H1 (cell line): ENCODE data around the gene PIGT. TPM values are rescaled to one million over a fixed set of nuclear protein-coding genes. Genes with fewer than 3 reads are reported as not detected.

ENCODE experiments used
- CTCF ChIA-PET: fragments of 300-600 bp; sonication (Branson Sonifier 250); formaldehyde crosslinking; loops from one replicate; lab custom pipeline; 2021; ENCODE audit not compliant: partially characterized antibody; lab: Charles Lee
- POLR2A ChIA-PET: fragments of 300-600 bp; sonication (Branson Sonifier 250); formaldehyde crosslinking; loops from one replicate; lab custom pipeline; 2021; ENCODE audit warnings: inconsistent platforms; ENCODE audit not compliant: partially characterized antibody; lab: Charles Lee
- DNase-seq, 2 experiments: peaks; one replicate each; pipeline versions ENCODE4 v3.0.0 to v3.0.0-alpha.2; 2010 to 2022; ENCODE audit warnings: low spot score in 2 of 2, low read depth in 1 of 2, mixed read lengths in 1 of 2
- FAIRE-seq: peaks from 2 replicates; lab custom pipeline; 2011; peaks lifted over from hg19 to GRCh38; lab: Jason Lieb, UNC
- H2AFZ ChIP-seq: 2 replicates; pipeline ENCODE4 v1.8.1; 2012; ENCODE audit warnings: low read length, inconsistent platforms
- H2AK5ac ChIP-seq: 2 replicates; pipeline ENCODE4 v1.6.1; 2013; ENCODE audit warnings: low read depth, low read length
- H2BK120ac ChIP-seq: replicated peaks from 2 replicates; pipeline ENCODE3; 2013; ENCODE audit warnings: low read depth, low read length, inconsistent platforms
- H2BK12ac ChIP-seq: 2 replicates; pipeline ENCODE4 v1.6.1; 2013; ENCODE audit warnings: low read depth, low read length
- H2BK15ac ChIP-seq: 2 replicates; pipeline ENCODE4 v1.6.1; 2013; ENCODE audit warnings: low read length
- H2BK20ac ChIP-seq: 2 replicates; pipeline ENCODE4 v1.6.1; 2013; ENCODE audit warnings: low read length
- H2BK5ac ChIP-seq: 2 replicates; pipeline ENCODE4 v1.6.1; 2013; ENCODE audit warnings: low read depth, low read length
- H3K14ac ChIP-seq: 2 replicates; pipeline ENCODE4 v1.6.1; 2013; ENCODE audit warnings: inconsistent platforms; ENCODE audit not compliant: insufficient read length
- H3K18ac ChIP-seq: 2 replicates; pipeline ENCODE4 v1.6.1; 2013; ENCODE audit warnings: low read length; ENCODE audit errors: extremely low read depth
- H3K23ac ChIP-seq: 2 replicates; pipeline ENCODE4 v1.6.1; 2013; ENCODE audit warnings: inconsistent platforms; ENCODE audit not compliant: insufficient read length
- H3K23me2 ChIP-seq: 2 replicates; pipeline ENCODE4 v1.6.1; 2013; ENCODE audit warnings: low read depth, low read length
- H3K27ac ChIP-seq: 2 replicates; pipeline ENCODE4 v1.6.1; 2011; ENCODE audit warnings: low read depth, low read length, inconsistent platforms
- H3K27me3 ChIP-seq, 4 experiments: replicated peaks in 1 of 4; 1 replicate in 1 of 4; 2 replicates in 3 of 4; pipeline versions ENCODE4 v1.6.1 to v1.8.1; 2011 to 2013; ENCODE audit warnings: low read length in 3 of 4, mild to moderate bottlenecking in 3 of 4, inconsistent platforms in 2 of 4, mixed read lengths in 2 of 4, moderate library complexity in 1 of 4; ENCODE audit not compliant: control insufficient read depth in 3 of 4, insufficient read depth in 3 of 4; ENCODE audit errors: extremely low read depth in 1 of 4
- H3K36me3 ChIP-seq, 4 experiments: 2 replicates each; pipeline versions ENCODE4 v1.6.1 to v1.8.1; 2011 to 2013; ENCODE audit warnings: mild to moderate bottlenecking in 4 of 4, low read length in 3 of 4, moderate library complexity in 2 of 4, control low read depth in 1 of 4, inconsistent platforms in 1 of 4; ENCODE audit not compliant: insufficient read depth in 4 of 4, control insufficient read depth in 2 of 4
- H3K4ac ChIP-seq: replicated peaks from 2 replicates; pipeline ENCODE3; 2013; ENCODE audit warnings: low read length, low read depth, mixed read lengths, inconsistent platforms; ENCODE audit not compliant: insufficient read length
- H3K4me1 ChIP-seq, 4 experiments: replicated peaks in 1 of 4; 1 replicate in 1 of 4; 2 replicates in 3 of 4; pipeline versions ENCODE4 v1.6.1 to v1.8.1; 2011 to 2013; ENCODE audit warnings: low read length in 3 of 4, inconsistent platforms in 2 of 4, mixed read lengths in 1 of 4; ENCODE audit not compliant: insufficient read depth in 4 of 4, control insufficient read depth in 3 of 4
- H3K4me2 ChIP-seq, 2 experiments: 2 replicates each; pipeline versions ENCODE4 v1.6.1 to v1.8.1; 2011 to 2013; ENCODE audit warnings: low read depth in 2 of 2, low read length in 2 of 2, control low read depth in 1 of 2, inconsistent platforms in 1 of 2, mild to moderate bottlenecking in 1 of 2; ENCODE audit not compliant: insufficient read depth in 1 of 2
- H3K4me3 ChIP-seq, 4 experiments: fragments of 200-600, 300-600 bp in 1 of 4; sonication (generic), shearing (Covaris generic), sonication (Bioruptor Twin) in 1 of 4; 2 replicates each; pipeline versions ENCODE4 v1.5.1 to v1.8.1; 2011 to 2016; ENCODE audit warnings: low read length in 4 of 4, low read depth in 3 of 4, control low read depth in 2 of 4, inconsistent platforms in 2 of 4, mild to moderate bottlenecking in 2 of 4, mixed read lengths in 1 of 4, moderate library complexity in 1 of 4; ENCODE audit not compliant: insufficient read depth in 2 of 4; ENCODE audit errors: extremely low read depth in 1 of 4
- H3K56ac ChIP-seq: replicated peaks from 2 replicates; pipeline ENCODE3; 2013; ENCODE audit warnings: low read depth, mild to moderate bottlenecking, mixed read lengths, low read length, inconsistent platforms; ENCODE audit not compliant: insufficient read length
- H3K79me1 ChIP-seq: 2 replicates; pipeline ENCODE4 v1.6.1; 2013; ENCODE audit warnings: low read depth, low read length, control low read depth
- H3K79me2 ChIP-seq, 2 experiments: 2 replicates each; pipeline versions ENCODE4 v1.6.1 to v1.8.1; 2012 to 2013; ENCODE audit warnings: low read length in 2 of 2, mild to moderate bottlenecking in 2 of 2, inconsistent platforms in 1 of 2; ENCODE audit not compliant: insufficient read depth in 2 of 2, control insufficient read depth in 1 of 2
- H3K9ac ChIP-seq, 4 experiments: replicated peaks in 1 of 4; 1 replicate in 1 of 4; 2 replicates in 3 of 4; pipeline versions ENCODE4 v1.6.1 to v1.8.1; 2011 to 2013; ENCODE audit warnings: low read depth in 3 of 4, low read length in 3 of 4, control low read depth in 2 of 4, mild to moderate bottlenecking in 2 of 4, moderate library complexity in 2 of 4, inconsistent platforms in 1 of 4; ENCODE audit errors: extremely low read depth in 1 of 4
- H3K9me3 ChIP-seq, 2 experiments: 2 replicates each; pipeline versions ENCODE4 v1.6.1 to v1.8.1; 2012 to 2013; ENCODE audit warnings: mild to moderate bottlenecking in 2 of 2, moderate library complexity in 2 of 2, control low read depth in 1 of 2, inconsistent platforms in 1 of 2, low read depth in 1 of 2, low read length in 1 of 2, mixed read lengths in 1 of 2; ENCODE audit not compliant: insufficient read depth in 2 of 2
- H4K20me1 ChIP-seq, 2 experiments: replicated peaks in 1 of 2; 2 replicates each; pipeline versions ENCODE3 to v1.8.1; 2011 to 2013; ENCODE audit warnings: inconsistent platforms in 2 of 2, low read length in 2 of 2, mild to moderate bottlenecking in 1 of 2; ENCODE audit not compliant: insufficient read depth in 2 of 2, control insufficient read depth in 1 of 2
- H4K5ac ChIP-seq: 2 replicates; pipeline ENCODE4 v1.6.1; 2013; ENCODE audit warnings: low read length, low read depth, mixed read lengths, inconsistent platforms; ENCODE audit not compliant: insufficient read length
- H4K8ac ChIP-seq: 2 replicates; pipeline ENCODE4 v1.8.0; 2013; ENCODE audit warnings: mild to moderate bottlenecking, moderate library complexity, low read length, inconsistent platforms; ENCODE audit not compliant: insufficient read depth; ENCODE audit errors: extremely low read depth
- H4K91ac ChIP-seq: replicated peaks from 2 replicates; pipeline ENCODE3; 2013; ENCODE audit warnings: low read length, mixed read lengths, inconsistent platforms; ENCODE audit not compliant: insufficient read length
- E2F6 ChIP-seq: IDR thresholded peaks from 2 replicates; pipeline ENCODE4 v1.6.1; 2012; ENCODE audit warnings: inconsistent platforms
- WGBS, 2 experiments: shearing (Covaris generic) in 1 of 2; methylation state at CpG; one replicate each; pipeline versions ENCODE4 v1.1.6 to v1.1.7; 2013 to 2015; ENCODE audit warnings: low lambda C conversion rate in 2 of 2, mixed read lengths in 2 of 2, inconsistent platforms in 1 of 2, low coverage in 1 of 2, missing lambda C conversion rate in 1 of 2; ENCODE audit not compliant: insufficient replicate concordance in 2 of 2, insufficient coverage in 1 of 2, insufficient read length in 1 of 2; ENCODE audit errors: extremely low coverage in 1 of 2, missing lambda C conversion rate in 1 of 2; 5-methylcytosine and 5-hydroxymethylcytosine counted together
- polyA plus RNA-seq, 7 experiments: library from polyadenylated mRNA; depleted of rRNA in 3 of 7; stranded (reverse) in 5 of 7; unstranded in 2 of 7; fragments of >200 nt in 5 of 7; fragments of 200-250 nt in 2 of 7; gene quantifications; 1 replicate in 5 of 7; 2 replicates in 1 of 7; 4 replicates in 1 of 7; pipeline versions ENCODE4 v1.2.1 to v1.2.3, GENCODE V29; 2011 to 2013; ENCODE audit warnings: missing spikeins in 2 of 7, mixed read lengths in 2 of 7
- total RNA-seq: library from RNA; stranded (reverse); fragmentation: NEBNext Ultra II Directional; extraction: Animal tissue kit (Norgen Biotek cat#: 25700); gene quantifications from 2 replicates; pipeline ENCODE4 v1.2.1, GENCODE V29; 2021

The PIGT gene
- total and polyA plus RNA-seq, 2 of the 8 experiments (the other 6 are each of a cell fraction or from before 2014, with no cell fraction given), result 66.0 to 89.7 TPM

- 76% methylated on average over 6 of the region's 6 CpGs; no CpG with 5 or more reads in 1 of the 2 experiments for WGBS, 2 experiments
- no peak overlapping the region for H2BK5ac ChIP-seq
- ChIA-PET CTCF (interaction anchor here (0.6 to 18.5 kb wide), 8 partner anchors 13 to 336 kb away, joined by 3 to 317 read pairs (median 14); no protein-coding TSS in a partner anchor), POLR2A (no interaction called here)
- peaks cover 0 to under 1% (median 0%) of the 10 kb centered on the region in 4 experiments; a peak in 2 of 7 replicates for H3K4me1 ChIP-seq
- no peaks in the 10 kb centered on the region for H3K36me3 ChIP-seq
- H3K27ac ChIP-seq, result no peak overlapping the region
- H3K56ac ChIP-seq, result no peak overlapping the region
- H3K14ac ChIP-seq, result no peak overlapping the region
- H3K18ac ChIP-seq, result no peak overlapping the region
- H2BK20ac ChIP-seq, result no peak overlapping the region
- no peak overlapping the region for H2BK12ac ChIP-seq
- no peak overlapping the region for H3K9ac ChIP-seq
- no peak overlapping the region for H4K5ac ChIP-seq
- no peak overlapping the region for H3K4me3 ChIP-seq
- H3K23ac ChIP-seq, result no peak overlapping the region
- H4K91ac ChIP-seq, result no peak overlapping the region
- H4K20me1 ChIP-seq, result no peaks in the 10 kb centered on the region
- no peaks in the 10 kb centered on the region for H3K23me2 ChIP-seq
- DNase-seq (no peak), FAIRE-seq (no peak)
- no peak overlapping the region for H2AFZ ChIP-seq
- no peak overlapping the region for H2BK15ac ChIP-seq
- H3K79me2 ChIP-seq, result no peaks in the 10 kb centered on the region
- H3K79me1 ChIP-seq, result no peaks in the 10 kb centered on the region
- no peaks in the 10 kb centered on the region for H3K27me3 ChIP-seq
- no peak overlapping the region for H4K8ac ChIP-seq
- no peaks in the 10 kb centered on the region for H3K9me3 ChIP-seq
- no peak overlapping the region for H3K4ac ChIP-seq
- no peak overlapping the region for H3K4me2 ChIP-seq
- no peak overlapping the region for H2AK5ac ChIP-seq
- H2BK120ac ChIP-seq, result no peak overlapping the region
- no peak for TF ChIP-seq E2F6
These were observed 47.0 kb downstream of the PIGT start for GRCh38 chr20:45462711-45463509.
